Measurements from ENCODE around the gene NRXN3. TPM values are rescaled to one million over a fixed set of nuclear protein-coding genes. Genes with fewer than 3 reads are reported as not detected.

The NRXN3 gene
- total RNA-seq, 1 experiment from 2014 or later = 1.1 TPM

DNA sequence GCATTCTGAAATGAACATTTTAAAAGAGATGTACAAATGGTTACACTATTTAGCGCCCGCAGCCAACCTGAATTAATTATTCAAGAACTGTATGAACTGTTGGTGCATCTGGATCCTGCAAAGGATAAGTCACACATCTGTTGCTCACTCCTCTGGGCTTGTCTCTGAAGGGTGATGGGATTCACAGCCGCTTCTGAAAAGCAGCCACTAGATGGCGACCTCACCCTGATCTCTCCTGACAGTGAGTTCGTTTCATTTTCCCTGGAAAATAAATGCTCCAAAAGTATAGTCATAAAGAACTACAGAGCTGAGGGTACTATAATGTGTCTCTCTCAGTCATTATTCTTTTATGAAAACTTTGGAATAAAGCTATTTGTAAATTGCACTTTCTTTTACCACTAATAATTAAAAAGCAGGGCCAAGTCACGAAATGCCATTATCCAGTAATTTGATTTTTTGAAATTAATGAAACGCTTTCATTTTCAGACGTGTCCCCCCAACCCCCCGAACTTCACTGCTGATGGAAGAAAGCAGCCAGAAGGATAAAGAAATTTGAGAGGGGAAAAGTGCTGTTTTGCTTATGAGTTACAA, 789.6 kb downstream of the NRXN3 start:
- H3K9me3 ChIP-seq (ENCODE audit: low read length) = no peaks in the 10 kb centered on the region
- peak overlapping the region; percentile 42 for H3K4me2 ChIP-seq (ENCODE audit: low read length)
- no peaks in the 10 kb centered on the region for H3K27me3 ChIP-seq (ENCODE audit: low read length)
- no peak overlapping the region for H2AFZ ChIP-seq (ENCODE audit: low read length)
- intact Hi-C loops (cut with micrococcal nuclease) = loop anchor here (10.0 kb wide), 2 partner anchors 1095 to 1895 kb away; no protein-coding TSS in a partner anchor
- no peak overlapping the region for H3K4me3 ChIP-seq (ENCODE audit: low read length)
- no peaks in the 10 kb centered on the region for H3K9me2 ChIP-seq (replicated peaks; ENCODE audit: low read length)
- no peak overlapping the region for H3K27ac ChIP-seq (ENCODE audit: low read length)
- H3F3A ChIP-seq (ENCODE audit: low read length, unreplicated experiment) = no peaks in the 10 kb centered on the region
- TF ChIP-seq, protein P1, sequence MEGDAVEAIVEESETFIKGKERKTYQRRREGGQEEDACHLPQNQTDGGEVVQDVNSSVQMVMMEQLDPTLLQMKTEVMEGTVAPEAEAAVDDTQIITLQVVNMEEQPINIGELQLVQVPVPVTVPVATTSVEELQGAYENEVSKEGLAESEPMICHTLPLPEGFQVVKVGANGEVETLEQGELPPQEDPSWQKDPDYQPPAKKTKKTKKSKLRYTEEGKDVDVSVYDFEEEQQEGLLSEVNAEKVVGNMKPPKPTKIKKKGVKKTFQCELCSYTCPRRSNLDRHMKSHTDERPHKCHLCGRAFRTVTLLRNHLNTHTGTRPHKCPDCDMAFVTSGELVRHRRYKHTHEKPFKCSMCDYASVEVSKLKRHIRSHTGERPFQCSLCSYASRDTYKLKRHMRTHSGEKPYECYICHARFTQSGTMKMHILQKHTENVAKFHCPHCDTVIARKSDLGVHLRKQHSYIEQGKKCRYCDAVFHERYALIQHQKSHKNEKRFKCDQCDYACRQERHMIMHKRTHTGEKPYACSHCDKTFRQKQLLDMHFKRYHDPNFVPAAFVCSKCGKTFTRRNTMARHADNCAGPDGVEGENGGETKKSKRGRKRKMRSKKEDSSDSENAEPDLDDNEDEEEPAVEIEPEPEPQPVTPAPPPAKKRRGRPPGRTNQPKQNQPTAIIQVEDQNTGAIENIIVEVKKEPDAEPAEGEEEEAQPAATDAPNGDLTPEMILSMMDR (conservative IDR thresholded peaks at IDR 0.05; ENCODE audit: low read depth, low read length) = peak; percentile 93
- TF ChIP-seq EZH2phosphoT487 (IDR thresholded peaks at IDR 0.05; ENCODE audit: borderline replicate concordance, low read length) = no peak
- no peak for TF ChIP-seq EZH2 (IDR thresholded peaks at IDR 0.05; ENCODE audit: low read length, unreplicated experiment)
- no TSS peak for BruUV-seq (replicated peaks)
- no peaks in the 10 kb centered on the region for H3K4me1 ChIP-seq (ENCODE audit: insufficient read depth, low read length)
- ATAC-seq (peak; percentile 88), DNase-seq (peak; percentile 78)
- H3K36me3 ChIP-seq (ENCODE audit: low read depth, low read length) = no peaks in the 10 kb centered on the region
- ChIA-PET CTCF (interaction anchor here (0.6 to 0.7 kb wide), 2 partner anchors 26 to 622 kb away, joined by 3 to 10 read pairs; no protein-coding TSS in a partner anchor), POLR2A (ENCODE audit: unreplicated experiment) (no interaction called here)
- no peaks in the 10 kb centered on the region for H3K79me2 ChIP-seq (ENCODE audit: low read length)
- no peaks in the 10 kb centered on the region for H4K20me1 ChIP-seq (ENCODE audit: low read length)
- H3K9ac ChIP-seq (ENCODE audit: low read length) = no peak overlapping the region

- DNase-seq (peak; percentile 64), ATAC-seq (peak; percentile 57)
- intact Hi-C loops (cut with micrococcal nuclease) = loop anchor here (5.0 to 10.0 kb wide), 2 partner anchors 235 to 1088 kb away; no protein-coding TSS in a partner anchor
- ChIA-PET POLR2A (ENCODE audit: unreplicated experiment) (no interaction called here), CTCF (no interaction called here)
- Histone ChIP-seq H3K4me2 (ENCODE audit: low read length) (peak overlapping the region; percentile 49), H4K20me1 (ENCODE audit: low read length) (no peaks in the 10 kb centered on the region), H3F3A (ENCODE audit: low read length, unreplicated experiment) (no peaks in the 10 kb centered on the region), H3K4me3 (ENCODE audit: low read length) (no peak overlapping the region), H3K9me3 (ENCODE audit: low read length) (no peaks in the 10 kb centered on the region), H3K9ac (ENCODE audit: low read length) (peak overlapping the region; percentile 3; the same call in 1 of the 2 replicates), H3K4me1 (ENCODE audit: insufficient read depth, low read length) (peaks cover 11% of the 10 kb centered on the region; the same call in 1 of the 2 replicates), H3K79me2 (ENCODE audit: low read length) (no peaks in the 10 kb centered on the region), H3K27me3 (ENCODE audit: low read length) (no peaks in the 10 kb centered on the region), H3K36me3 (ENCODE audit: low read depth, low read length) (no peaks in the 10 kb centered on the region), H3K9me2 (replicated peaks; ENCODE audit: low read length) (no peaks in the 10 kb centered on the region), H2AFZ (ENCODE audit: low read length) (peak overlapping the region; percentile 51; the same call in 1 of the 2 replicates), H3K27ac (ENCODE audit: low read length) (peak overlapping the region; percentile 67)
- TF ChIP-seq EZH2 (IDR thresholded peaks at IDR 0.05; ENCODE audit: low read length, unreplicated experiment) = no peak
- TF ChIP-seq, protein P1 (conservative IDR thresholded peaks at IDR 0.05; ENCODE audit: low read depth, low read length) = no peak
- no peak for TF ChIP-seq EZH2phosphoT487 (IDR thresholded peaks at IDR 0.05; ENCODE audit: borderline replicate concordance, low read length)
- BruUV-seq (replicated peaks) = no TSS peak
Observed at GRCh38 chr14:78967111-78967809, 797.1 kb downstream of the NRXN3 start.
